GM19025 (cell line): ENCODE results near the gene MNX1.

Experiments
- ATAC-seq: cut with Tn5 transposase; IDR thresholded peaks from one replicate; pipeline ENCODE4 v1.9.1; 2021; ENCODE audit warnings: mild to moderate bottlenecking, low read depth, moderate library complexity; ENCODE audit not compliant: unreplicated experiment

The MNX1 gene

DNA sequence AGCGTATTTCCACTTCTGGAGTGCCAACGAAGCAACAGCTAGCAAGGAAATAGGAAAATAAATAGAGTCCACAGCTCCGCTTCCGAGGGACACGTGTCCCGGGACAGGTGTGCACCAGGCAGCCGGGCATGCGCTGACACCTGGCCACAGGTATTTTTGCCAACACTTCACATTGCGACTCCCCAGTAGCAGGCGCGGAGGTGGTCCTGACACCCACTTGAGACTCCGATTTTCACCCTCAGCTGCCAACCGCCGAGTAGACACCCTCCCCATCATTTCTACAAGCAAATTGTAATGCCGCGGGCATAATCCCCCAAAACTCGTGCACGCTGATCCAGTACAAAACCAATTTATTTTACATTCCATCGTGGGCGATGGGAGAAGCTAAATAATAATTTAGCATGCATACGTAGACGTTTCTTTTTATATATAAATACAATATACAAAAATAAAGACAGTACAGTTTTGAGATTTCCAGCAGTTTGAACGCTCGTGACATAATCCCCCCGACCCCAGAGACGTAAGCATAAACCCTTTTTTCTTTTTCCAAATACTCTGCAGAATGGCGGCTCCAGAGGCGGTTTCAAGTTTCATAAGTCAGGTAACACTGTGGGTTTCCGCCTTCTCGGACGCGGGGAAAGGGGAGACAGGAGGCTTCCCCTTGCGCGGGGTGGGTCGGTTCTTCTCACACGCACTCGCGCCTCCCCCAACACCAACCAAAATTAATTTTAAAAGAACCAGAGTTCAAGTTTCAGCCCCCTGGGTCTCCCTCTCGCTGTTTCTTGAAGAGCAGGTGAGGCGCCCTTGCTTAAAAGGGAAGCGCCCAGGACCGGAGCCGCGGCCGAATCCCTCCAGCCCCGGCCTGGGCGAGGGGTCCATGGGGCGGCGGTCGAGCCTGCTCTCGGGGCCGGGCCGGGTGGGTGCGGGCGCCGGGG, 5.7 kb downstream of the MNX1 start:
- no peak for ATAC-seq

DNA sequence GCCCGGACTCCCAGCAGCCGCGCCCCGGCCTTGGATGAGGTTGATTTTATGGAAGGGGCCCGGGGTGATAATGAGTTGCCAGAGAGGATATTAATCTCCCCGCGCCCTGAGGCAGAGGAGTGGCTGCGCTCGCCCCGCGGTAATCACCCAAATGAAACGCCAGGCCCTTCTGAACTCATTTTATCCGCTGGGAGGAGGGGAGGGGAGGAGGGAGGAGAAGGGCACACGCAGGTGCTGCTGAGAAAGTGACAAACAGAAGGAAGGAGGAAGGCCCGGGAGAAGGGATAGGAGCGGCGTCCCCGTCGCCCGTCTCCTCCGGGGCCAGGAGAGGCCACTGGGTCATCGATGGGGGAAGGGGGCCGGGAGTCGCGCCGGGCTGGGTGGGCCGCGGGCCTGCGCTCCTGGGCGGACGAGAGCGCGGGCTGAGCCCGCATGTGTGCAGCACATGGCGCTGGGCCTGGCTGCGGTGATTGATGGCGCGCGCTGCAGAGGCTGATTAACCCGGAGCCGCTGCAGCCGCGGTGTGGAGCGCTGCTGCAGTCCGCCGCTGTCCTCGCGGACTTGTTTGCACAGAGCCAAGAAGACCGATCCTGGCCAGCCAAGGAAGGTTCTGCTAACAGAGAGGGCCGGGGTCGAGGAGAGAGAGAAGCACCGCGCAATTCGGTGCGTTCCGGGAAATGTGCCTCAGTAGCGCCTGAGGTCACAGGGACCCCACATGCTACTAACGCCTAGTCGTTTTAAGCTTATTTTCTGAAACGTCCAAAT, 6.5 kb downstream of the MNX1 start:
- no peak for ATAC-seq

DNA sequence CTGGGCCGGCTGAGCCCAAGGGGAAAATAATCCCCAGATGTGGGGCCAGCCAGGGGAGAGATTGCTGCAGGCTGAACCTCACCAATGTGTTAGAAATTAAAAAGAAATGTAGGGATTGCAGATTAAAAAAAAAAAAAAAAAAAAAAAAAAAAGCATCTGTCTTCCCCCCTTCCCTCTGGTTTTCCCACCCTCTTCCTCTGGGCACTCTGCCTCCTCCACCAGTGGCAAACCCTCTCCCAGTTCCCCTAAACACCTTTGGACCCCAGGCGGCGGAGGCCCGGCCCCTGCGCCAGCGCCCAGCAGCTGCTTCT, 7.1 kb downstream of the MNX1 start:
- no peak for ATAC-seq

DNA sequence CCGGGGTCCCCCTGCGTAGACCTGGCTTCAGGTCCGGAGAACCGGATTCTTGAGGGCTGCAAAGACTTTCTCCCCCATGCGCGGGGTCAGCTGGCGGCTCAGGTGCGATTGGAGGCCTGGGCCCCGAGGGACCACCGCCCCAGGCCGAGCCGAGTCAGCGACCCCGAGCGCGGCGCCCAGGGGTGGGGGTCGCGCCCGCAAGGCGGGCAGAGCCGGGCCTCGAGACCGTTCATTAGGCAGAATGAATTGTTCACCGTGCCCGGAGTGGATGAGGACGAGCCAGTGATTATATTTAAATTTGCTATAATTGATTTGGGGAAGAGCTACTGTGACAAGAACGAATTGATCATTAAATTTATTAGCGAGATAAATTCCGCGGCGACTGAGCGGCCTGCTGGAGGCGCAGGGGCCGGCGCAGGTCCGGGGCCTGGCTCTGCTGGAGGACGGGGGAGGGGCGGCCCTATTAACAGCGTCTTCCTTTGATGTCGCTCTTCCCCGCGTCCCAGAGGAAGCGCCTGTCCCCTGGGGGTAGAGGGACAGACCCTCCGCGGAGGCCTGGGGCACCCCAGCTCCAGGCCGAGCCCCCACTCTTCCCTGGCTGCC, 7.5 kb downstream of the MNX1 start:
- no peak for ATAC-seq

DNA sequence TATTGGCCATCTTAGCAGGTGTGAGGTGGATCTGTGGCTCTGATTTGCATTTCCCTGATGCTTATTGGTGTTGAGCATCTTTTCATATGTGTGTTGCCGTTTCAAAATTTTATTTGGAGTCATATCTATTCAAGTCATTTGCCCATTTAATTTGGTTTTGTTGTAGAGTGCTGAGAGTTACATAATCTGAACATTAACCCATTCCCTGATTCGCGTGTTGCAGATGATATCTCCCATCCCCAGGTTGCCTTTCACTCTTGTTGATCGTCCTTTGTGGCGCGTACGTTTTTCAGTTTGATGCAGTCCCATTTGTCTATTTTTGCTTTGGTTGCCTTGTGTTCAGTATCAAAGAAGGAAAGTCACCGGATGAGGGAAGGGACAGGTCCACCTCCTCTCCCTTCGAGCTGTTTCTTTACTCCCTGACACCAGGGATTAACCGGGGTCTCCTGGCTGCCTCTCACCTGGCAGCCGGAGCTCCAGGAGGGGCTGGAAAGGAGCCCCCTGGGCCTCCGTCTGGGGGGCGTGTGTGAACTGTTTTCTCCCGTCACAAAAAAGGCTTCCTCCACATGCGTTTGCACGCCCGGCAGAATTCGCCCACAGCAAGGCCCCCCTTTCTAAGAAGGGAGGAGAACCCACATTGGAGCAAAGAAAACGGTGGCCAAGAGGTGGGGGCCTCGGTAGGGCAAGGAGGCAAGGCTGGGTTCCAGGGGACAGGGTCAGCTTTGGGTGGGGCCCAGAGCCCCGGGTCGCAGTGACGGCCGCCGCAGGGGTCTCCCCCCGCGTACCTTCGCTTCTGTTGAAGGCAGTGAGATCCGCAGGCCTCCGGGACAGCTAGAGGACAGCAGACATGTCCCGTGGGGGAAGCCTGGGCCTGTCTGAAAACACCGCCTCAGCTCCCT, 8.3 kb downstream of the MNX1 start:
- no peak for ATAC-seq

DNA sequence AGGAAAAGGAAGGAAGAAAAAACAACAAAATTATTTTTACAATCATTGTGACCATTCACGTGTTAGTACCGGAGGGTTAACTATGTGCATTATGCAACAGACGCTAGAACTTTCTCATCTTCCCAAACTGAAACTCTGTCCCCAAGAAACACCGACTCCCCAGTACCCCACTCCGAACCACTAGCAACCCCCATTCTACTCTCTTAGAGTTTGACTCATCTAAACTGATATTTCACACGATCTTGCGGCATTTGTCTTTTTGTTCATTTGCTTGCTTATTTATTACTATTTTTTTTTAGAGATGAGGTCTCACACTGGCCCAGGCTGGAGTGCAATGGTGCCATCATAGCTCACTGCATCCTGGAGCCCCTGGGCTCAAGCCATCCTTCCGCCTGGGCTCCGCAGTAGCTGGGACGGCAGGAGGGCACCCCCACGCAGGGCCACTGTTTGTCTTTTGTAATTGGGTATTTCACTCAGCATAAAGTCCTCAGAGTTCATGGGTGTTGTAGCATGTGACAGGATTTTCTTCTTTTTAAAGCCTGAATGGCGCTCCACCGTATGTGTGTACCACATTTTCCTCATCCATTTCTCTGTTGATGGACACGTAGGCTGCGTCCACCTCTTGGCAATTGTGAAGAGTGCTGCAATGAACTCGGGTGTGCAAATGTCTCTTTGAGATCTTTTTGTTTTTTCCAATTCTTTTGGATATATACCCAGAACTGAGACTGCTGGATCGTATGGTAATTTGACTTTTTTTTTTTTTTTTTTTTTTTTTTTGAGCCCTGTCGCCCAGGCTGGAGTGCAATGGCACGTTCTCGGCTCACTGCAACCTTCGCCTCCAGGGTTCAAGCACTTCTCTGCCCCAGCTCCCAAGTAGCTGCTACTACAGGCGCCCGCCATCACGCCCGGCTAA, 9.5 kb downstream of the MNX1 start:
- ATAC-seq: no peak

DNA sequence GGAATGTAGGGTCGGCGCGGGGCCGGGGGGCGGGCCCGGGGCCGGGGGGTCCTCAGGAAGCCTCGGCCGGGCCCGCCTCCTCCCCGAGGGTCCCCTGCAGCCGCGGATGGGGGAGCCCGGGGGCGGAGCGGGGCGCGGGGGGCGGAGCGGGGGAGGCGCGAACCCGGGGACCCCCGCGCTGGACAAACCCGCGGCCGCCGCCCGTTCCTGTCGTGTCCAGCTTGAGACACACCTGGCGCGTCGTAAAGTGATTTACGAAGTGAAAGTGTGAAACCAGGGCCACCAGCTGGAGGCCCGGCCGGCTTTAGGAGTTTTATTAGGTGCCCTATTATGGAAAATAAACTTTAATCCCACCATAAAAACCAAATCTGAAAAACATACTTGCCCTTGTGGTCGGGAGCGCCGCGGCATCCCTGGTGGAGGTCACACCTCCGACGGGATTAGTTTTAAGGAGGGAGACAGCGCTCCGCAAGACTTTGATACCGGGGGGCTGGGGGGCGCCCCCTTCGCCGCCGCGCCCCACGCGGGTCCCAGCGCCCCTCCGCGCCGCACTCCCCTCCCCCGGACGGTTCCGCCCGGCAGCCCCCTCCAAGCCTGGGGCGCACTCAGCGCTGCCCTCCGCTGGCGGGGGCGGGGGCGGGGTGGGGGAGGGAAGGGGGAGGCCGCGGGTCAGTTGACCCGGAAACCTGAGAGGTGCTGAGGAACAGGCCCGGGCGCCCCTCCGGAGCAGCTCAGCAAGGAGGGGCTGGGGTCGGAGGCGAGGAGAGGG, 10.3 kb downstream of the MNX1 start:
- no peak for ATAC-seq

DNA sequence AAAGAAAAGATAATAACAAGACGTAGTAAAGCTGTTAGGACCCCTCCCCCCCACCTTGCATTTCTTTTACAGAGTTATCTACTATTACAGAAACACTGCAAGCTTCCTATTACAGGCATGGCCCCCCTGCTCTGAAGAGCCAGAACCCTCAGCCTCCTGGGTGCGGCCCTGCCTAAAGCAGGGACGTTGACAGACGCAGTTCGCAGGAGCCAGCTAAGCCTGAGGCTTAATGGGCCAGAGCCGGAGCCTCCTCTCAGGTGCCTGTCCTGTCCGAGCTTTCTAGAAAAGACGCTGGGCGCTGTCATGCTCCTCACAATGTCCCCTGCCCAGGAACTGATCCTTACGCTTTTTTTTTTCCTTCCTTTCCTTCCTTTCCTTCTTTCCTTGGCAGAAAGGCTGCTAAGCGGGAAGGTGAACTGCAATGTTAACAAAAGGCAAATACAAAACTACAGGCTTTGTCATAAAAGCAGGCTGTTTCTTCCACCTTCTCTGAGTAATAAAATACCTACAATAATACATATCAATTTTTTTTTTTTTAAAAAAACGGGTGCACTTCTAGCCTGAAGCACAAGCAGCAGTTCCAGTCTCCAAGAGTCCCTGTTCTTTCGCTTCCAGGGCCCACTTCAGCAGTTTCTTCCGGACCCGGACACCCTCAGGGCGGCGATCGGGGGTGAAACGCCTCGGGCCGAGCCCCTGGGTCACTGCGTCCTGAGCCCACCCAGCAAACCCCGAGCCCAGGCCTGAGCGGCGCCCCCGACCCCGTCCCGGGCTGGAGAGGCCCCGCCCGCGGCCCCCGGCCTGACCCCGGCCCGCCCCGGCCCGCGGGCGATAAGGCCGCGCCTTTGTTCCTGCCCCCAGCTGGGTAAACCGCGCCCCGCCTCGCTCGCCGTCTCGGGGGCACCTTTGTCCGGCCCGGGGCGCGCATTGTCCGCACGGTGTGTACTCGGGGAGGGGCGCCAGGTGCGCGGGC, 11.2 kb downstream of the MNX1 start:
- ATAC-seq: no peak

DNA sequence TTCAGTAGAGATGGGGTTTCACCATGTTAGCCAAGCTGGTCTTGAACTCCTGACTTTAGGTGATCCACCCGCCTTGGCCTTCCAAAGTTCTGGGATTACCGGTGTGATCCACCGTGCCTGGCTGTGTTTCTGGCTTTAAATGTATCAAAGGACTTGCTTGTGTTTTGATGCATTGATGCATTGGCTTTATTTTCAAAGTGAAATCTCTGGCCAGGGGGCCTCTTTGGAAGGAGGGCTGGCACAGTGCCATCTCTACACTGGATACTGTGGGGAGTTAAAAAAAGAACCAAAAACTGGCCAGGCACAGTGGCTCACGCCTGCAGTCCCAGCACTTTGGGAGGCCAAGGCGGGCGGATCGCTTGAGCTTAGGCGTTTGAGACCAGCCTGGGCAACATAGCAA, 16.0 kb downstream of the MNX1 start:
- ATAC-seq: no peak

DNA sequence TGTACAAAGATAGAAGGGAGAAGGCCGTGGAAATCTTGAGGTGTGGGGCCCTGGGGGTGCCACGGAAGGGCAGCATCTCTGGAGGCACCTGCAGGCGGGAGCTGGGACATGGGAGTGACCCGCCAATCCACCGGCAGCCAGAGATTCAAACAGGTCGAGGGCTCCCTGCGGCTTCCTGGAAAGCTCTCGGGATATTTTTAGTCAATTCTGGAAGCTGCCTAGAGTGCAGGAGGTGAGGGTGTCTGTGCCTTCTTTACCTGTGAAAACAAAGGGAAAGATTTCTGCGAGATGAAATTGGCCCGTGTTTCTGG, 16.6 kb downstream of the MNX1 start:
- ATAC-seq: no peak

DNA sequence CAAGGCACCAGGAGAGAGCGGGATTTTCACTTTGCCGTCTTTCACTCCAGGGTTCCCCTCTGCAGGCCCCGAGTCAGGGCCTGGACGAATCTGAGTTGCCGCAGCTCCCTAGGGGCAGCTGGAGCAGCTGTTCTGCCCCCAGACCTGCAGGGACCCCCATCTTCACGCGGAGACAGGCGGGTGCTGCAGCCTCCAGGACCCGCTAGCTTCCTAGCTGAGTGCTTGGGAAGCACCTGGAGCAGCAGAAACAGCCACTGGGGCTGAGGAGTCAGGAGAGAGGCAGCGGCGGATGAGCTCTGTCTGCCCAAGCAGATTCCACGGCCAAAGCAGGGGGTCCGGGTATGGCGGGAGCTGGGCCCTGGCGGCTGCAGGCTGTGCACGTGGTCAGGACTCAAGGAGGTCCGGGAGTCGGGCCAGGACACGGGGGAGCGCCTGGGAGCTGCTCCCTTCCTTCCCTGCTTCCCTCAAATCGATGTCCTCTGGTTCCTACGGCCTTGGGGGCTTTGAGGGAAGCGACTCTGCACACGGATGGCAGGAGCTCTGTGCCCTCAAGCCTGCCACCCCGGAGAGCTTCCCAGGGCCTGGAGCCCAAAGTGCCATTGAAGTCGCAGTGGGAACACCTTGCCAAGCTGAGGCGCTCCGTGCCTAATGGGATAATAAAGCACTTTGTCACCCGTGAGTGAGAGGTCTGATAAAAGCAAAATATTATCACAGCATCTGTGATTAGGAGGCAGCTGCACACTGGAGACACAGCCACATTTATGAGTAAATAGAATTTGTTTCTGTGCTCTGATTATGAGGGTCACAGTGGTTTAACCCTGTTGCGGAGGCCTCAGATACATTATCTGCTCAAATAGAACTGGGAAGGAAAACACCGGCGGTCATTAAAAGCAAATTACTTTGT, 17.2 kb downstream of the MNX1 start:
- no peak for ATAC-seq

DNA sequence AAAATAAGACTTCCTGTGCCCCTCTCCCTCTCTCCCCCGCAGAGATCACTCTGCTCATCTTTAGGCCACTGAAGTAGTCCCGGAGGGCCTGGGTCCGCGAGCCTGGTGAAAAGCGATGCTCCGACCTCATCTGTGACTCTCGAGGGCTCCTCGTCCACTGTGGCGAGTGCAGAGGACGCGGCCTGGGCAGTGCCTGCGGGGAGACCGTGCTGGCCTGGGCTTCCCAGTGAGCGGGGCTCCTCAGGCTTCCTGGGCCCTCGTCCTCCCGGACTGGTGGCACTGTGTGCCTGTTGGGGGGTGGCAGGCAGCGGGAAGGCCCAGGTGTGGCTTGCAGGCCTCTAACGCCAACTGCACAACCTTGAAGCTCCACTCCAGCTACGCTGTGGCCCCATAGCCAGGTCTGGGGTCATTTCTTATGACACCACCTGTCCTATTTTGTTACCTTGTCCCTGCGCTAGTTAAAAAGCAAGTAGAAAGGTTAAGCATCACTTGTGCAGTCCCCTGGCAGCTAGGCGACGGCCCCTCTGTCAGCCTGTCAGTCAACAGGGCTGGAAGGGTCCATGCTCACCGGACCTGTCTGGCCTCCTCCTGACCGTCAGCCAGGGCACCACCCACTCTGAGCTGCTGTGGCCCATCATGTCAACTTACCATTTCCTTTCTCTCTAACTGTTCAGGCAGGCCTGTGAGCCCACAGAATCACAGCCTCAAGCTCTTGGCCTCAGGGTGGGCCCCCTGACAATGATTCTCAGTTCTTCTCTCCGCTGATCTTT, 20.5 kb downstream of the MNX1 start:
- no peak for ATAC-seq

DNA sequence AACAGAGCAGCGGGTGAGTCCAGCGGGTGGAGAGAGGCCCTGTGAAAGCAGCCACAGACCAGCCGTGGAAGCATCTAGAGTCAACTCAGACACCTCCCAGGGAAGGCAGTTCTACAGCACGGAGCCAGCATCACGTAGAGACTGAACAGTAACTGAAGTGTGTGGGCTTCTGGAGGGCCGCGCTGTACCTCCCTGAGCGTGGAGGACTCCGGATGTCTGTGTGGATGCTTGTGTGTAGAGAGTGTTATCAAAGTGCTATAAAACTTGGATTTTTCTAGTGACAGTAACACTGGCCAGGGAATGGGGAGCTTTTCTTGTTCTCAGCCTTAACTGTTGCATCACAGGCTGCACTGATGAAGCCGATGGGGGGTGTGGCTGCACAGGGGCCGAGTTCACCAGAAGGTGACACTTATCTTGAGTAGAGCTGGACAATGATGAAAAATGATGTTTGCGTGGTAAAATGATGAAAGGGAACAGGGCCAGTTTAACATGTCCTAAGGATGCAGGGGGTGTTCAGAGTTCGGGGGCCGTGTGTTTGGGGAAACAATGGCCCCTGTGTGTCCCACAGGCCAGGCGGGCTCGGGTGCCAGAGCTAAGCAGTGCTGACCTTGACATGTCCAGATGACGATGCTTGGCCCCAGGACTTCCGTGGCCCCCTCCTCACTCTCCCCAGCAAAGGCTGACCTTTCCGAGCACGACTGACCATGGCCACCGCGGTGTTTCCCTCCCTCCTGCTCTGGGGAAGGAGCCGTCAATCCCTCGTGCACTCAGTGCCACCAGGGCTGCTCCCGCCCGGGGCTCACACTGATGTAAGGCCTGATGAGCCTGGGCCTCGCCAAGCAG, 21.9 kb downstream of the MNX1 start:
- ATAC-seq: no peak

DNA sequence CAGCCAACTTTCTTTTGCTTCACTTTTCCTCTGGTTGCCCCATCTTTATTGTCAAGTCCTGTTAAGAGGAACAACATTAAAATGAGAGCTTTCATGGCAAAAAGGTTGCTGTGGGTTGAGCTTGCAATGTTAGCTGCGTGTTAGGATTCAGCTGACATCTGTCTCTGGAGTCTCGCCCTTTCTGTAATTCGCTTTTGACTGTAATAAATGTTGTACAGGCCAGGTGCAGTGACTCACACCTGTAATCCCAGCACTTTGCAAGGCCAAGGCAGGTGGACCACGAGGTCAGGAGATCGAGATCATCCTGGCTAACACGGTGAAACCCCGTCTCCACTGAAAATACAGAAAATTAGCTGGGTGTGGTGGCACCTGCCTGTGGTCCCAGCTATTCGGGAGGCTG, 24.1 kb downstream of the MNX1 start:
- ATAC-seq: no peak
